Lower leg skin (tissue), 3 donors: ENCODE data around the gene FAP.

Experiments used
- CTCF ChIP-seq, 3 donors: fragments of 450-650 bp; IDR thresholded peaks; one replicate each; pipeline ENCODE4 v1.5.1; 2016; ENCODE audit warnings: antibody characterized with exemption in 3 of 3, mild to moderate bottlenecking in 3 of 3, moderate library complexity in 2 of 3
- POLR2A ChIP-seq, 2 donors: fragments of 450-650 bp; IDR thresholded peaks; one replicate each; pipeline ENCODE4 v1.6.1; 2016 to 2017; ENCODE audit warnings: antibody characterized with exemption in 2 of 2, mild to moderate bottlenecking in 1 of 2, moderate library complexity in 1 of 2

GRCh38 chr2:162174746-162175145 lies 68.5 kb downstream of the FAP start:
- TF ChIP-seq CTCF (IDR thresholded peaks at IDR 0.05) (no peak), POLR2A (IDR thresholded peaks at IDR 0.05) (no peak)
